Spleen (tissue), 7 donors: ENCODE data around the gene SBK3.

Experiments used
- CTCF ChIP-seq, 11 experiments: fragments of 200-600 bp in 7 of 11; fragments of 450-650 bp in 4 of 11; sonication (generic) in 4 of 11; IDR thresholded peaks in 8 of 11; conservative IDR thresholded peaks in 3 of 11; 1 replicate in 7 of 11; 2 replicates in 4 of 11; pipeline versions ENCODE4 v1.4.0 to v1.8.0; 2016 to 2021; ENCODE audit warnings: antibody characterized with exemption in 11 of 11, inconsistent platforms in 4 of 11, mild to moderate bottlenecking in 1 of 11
- POLR2A ChIP-seq, 3 donors: fragments of 450-650 bp; IDR thresholded peaks; one replicate each; pipeline ENCODE4 v1.5.1; 2017; ENCODE audit warnings: antibody characterized with exemption in 3 of 3, mild to moderate bottlenecking in 1 of 3
- POLR2AphosphoS5 ChIP-seq, 3 donors: sonication (generic); formaldehyde crosslinking; IDR thresholded peaks; one replicate each; pipeline ENCODE4 v1.5.1; 2017; ENCODE audit warnings: antibody characterized with exemption in 3 of 3
- donor health status: DM: no; HTN: no; CAD: no; lungs with moderate emphysema.
- donor health status: DM: no; HTN: no; CAD: no.
- donor health status: DM: no; HTN: no; CAD: no.

GRCh38 chr19:55539090-55539984 is 6.0 kb downstream of the SBK3 start:
- TF ChIP-seq CTCF (IDR thresholded peaks at IDR 0.05 in 8 of 11, conservative IDR thresholded peaks at IDR 0.05 in 3 of 11): no peak
- TF ChIP-seq POLR2A (IDR thresholded peaks at IDR 0.05): no peak
- TF ChIP-seq POLR2AphosphoS5 (IDR thresholded peaks at IDR 0.05): no peak
